A549 treated with CpdA at 1 μM for 4 hours (cell line): ENCODE measurements around the gene ANXA1. TPM values are rescaled to one million over a fixed set of nuclear protein-coding genes. Genes with fewer than 3 reads are reported as not detected.

Source experiments
- total RNA-seq: library from RNA; stranded (reverse); fragments of 200-300 nt; extraction: Qiagen RNA extraction; gene quantifications from 5 replicates; pipeline ENCODE4 v1.2.3, GENCODE V29; 2022; ENCODE audit warnings: low read depth

Gene ANXA1, protein sequence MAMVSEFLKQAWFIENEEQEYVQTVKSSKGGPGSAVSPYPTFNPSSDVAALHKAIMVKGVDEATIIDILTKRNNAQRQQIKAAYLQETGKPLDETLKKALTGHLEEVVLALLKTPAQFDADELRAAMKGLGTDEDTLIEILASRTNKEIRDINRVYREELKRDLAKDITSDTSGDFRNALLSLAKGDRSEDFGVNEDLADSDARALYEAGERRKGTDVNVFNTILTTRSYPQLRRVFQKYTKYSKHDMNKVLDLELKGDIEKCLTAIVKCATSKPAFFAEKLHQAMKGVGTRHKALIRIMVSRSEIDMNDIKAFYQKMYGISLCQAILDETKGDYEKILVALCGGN
- 1,126 to 1,299 TPM (median 1,234 TPM) in 5 replicates for total RNA-seq

DNA sequence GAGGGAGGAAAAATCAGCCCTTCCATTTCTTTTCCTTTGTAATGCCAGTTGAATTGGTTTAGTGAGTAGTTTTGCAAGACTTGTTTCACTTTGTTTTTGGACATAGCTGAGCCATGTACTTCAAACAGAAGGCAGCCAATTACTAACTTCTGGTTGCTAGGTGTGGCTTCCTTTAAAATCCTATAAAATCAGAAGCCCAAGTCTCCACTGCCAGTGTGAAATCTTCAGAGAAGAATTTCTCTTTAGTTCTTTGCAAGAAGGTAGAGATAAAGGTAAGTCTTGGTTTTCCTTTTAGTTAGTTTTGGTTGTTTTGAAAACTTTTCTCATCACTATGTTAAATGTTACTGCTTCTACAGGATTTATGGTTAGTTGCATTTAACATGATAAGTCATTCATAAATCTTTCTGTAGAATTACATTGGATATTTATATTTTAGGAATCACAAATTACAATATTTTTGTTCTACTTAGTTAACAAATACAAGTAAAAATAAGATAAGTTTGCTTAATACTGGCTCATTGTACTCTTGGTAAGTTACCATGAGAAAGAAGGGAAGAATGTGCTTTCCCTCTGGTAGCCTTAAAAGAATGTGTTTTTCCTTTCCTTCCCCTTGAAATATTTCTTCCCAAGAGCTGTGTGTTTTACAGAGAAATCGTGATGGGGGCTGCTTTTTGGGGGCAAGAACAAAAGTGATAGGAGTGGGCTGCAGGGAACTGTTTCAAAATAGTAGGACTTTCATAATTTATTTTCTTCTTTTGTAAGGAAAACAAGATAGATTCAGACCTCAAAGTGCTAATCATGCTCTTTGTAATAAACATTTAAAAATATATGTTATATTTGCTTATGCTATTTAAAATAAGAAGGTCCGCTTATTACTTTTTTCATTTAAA, at the start of gene ANXA1:
Gene ANXA1, plus strand, starts transcription at position 213 of the 890 bp plus-strand sequence. CDS start 6,671 bp downstream, outside the sequence.

Other genes with a start within 250 kb of the ANXA1 start
- 4,393 to 6,177 TPM (median 4,899 TPM) in 5 replicates for gene ALDH1A1, start 198.8 kb upstream of the ANXA1 start, total RNA-seq